ENCODE data around the gene CNGB1.
"Not testable (repeated sequence)": the region's sequence is repeated elsewhere in the genome, so short reads cannot be mapped to it uniquely, and the experiment has no call there.

Gene CNGB1

DNA sequence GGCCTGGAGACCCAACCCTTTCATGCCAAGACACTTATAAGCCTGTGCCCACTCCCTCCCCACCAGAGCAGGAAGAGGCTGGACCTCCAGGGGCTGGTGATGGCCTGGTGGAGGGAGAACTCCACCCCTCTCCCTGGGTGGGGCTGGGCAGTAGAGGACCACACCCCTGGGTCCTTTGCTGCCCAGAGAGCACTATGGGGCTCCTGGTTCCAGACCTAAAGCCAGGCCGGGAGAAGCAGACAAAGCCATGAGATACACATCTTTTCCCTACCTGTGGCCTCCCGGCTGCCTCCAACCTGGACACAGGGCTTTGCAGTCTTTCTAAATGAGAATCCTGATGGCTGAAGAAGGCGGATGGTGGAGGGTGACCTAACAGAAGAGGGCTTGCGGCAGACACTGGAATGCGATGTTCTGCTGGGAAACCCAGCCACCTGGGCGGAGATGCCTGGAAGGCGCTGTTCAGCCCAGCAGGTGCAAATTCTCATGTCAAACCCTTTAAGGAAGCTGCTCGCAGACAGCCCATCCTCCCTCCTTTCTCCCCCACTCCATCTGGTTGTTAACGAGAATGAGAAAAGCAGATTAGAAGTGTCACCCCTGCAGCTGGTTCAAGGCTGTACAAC lies 124.7 kb downstream of the CNGB1 start:
- DNase-seq: no peak
- Mint-ChIP-seq H3K4me3 (no peak overlapping the region), H3K27me3 (no peaks in the 10 kb centered on the region), H3K4me1 (peaks cover 6% of the 10 kb centered on the region), H3K9me3 (no peaks in the 10 kb centered on the region), H3K27ac (no peak overlapping the region)
- no peak for ATAC-seq

DNA sequence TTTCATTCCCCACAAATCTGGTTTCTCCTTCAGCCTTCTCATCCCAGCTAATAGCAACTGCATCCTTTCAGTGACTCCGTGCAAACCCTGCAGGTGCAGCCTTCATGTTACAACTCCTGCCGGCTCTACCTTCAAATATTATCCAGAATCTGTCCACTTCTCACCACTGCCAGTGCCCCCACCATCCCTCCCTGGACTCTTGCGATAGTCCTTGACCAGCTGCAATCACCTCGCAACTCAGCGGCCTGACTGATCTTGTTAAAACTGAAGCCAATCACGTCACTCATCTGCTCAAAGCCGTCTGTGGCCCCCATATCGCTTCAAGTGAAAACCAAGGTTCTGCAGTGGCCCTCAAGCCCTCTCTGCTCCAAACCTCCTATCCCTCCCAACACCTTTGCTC lies 125.8 kb downstream of the CNGB1 start:
- H3K27me3 Mint-ChIP-seq: no peaks in the 10 kb centered on the region
- peak overlapping the region in 1 of 2 donors; percentile 89 for H3K27ac Mint-ChIP-seq
- no peak for DNase-seq
- H3K4me3 Mint-ChIP-seq: no peak overlapping the region
- no peak for ATAC-seq
- no peaks in the 10 kb centered on the region for H3K9me3 Mint-ChIP-seq
- peaks cover 6% of the 10 kb centered on the region for H3K4me1 Mint-ChIP-seq

DNA sequence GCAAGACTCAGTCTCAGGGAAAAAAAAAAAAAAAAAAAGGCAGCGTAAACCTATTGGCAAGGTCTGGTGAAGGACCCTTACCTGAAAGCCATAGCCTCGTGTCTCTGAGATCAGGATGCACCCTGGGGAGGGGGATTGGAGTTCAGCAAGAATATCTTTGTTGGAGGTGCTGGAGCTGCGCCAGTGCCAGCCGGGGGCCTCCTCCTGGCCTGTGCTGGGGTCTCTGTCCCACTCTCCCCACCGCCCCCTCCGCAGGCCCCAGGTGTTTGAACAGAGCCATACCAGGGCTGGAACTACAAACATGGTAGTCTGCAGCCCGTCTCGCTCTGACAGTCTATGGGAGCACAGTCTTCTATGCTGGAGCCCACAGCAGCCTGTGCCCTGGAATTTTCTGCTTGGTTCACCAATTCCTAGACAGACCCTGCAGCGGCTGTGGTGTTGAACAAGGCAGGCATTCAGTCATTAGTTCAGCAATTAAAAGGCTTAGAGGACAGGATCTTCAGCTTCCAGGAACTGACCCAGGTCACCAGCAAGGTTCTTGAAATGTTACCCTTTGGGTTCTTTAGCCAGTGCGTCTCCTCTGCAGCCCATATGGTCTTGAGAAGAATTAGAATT lies 126.4 kb downstream of the CNGB1 start:
- Mint-ChIP-seq H3K4me1 (peaks cover 6% of the 10 kb centered on the region), H3K27me3 (no peaks in the 10 kb centered on the region), H3K27ac (no peak overlapping the region), H3K9me3 (no peaks in the 10 kb centered on the region), H3K4me3 (no peak overlapping the region)
- no peak for ATAC-seq
- no peak for DNase-seq

DNA sequence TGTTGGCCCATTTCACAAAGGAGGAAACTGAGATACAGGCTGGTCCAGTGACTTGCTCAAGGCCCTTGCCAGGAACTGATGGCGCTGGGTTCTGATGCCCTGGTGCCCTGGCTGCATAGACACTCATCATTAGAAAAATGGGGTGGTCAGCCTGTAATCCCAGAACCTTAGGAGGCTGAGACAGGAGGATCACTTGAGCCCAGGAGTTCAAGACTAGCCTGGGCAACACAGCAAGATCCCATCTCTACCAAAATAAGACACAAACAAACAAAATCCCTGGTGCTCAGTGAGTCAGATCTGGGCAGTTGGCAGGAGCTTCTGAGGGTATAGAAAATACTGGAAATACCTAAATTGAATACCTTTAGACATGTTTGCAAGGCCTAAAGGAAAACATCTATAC lies 127.5 kb downstream of the CNGB1 start:
- H3K9me3 Mint-ChIP-seq: no peaks in the 10 kb centered on the region
- ATAC-seq (no peak), DNase-seq (no peak)
- H3K27me3 Mint-ChIP-seq: no peaks in the 10 kb centered on the region
- H3K4me1 Mint-ChIP-seq: peaks cover 6% of the 10 kb centered on the region
- H3K27ac Mint-ChIP-seq: peak overlapping the region in 1 of 2 donors; percentile 52
- no peak overlapping the region for H3K4me3 Mint-ChIP-seq

DNA sequence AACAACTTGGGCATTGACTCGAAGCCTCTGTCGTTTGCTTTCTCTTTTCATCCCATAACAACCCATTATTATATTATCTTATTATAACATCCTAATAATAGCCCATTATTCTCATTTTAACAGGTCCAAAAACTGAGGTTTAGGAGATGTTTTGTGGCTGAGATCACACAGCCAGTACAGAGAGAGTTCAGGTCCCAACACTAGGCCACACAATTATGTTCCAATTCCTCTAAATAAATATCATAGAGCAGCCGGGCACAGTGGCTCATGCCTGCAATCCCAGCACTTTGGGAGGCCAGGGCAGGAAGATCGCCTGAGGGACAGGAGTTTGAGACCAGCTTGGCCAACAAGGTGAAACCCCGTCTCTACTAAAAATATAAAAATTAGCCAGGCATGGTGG lies 128.3 kb downstream of the CNGB1 start:
- DNase-seq (no peak), ATAC-seq (no peak)
- H3K27ac Mint-ChIP-seq: no peak overlapping the region
- no peaks in the 10 kb centered on the region for H3K9me3 Mint-ChIP-seq
- no peaks in the 10 kb centered on the region for H3K27me3 Mint-ChIP-seq
- H3K4me1 Mint-ChIP-seq: peaks cover 6% of the 10 kb centered on the region
- no peak overlapping the region for H3K4me3 Mint-ChIP-seq

DNA sequence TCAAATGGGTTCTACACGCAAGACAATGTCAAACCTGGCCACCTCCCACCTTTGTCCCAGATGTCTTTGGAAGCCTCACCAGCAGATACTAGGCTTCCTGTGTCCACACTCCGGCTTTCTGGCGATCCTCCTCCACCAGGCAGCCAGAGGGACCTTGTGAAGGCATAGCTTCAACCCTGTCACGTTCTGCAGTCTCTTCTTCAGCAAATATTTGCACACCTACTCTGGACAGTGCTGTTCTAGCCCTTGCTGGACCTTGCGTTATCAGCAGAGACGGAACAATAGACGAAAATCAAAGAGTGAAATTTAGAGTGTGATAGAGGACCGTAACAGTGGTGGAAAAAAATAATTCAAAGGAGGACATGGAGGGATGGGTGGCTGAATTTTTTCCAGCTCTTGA lies 130.1 kb downstream of the CNGB1 start:
- no peak for ATAC-seq
- no peak for DNase-seq
- H3K4me1 Mint-ChIP-seq: peaks cover 6% of the 10 kb centered on the region
- H3K4me3 Mint-ChIP-seq: no peak overlapping the region
- no peaks in the 10 kb centered on the region for H3K9me3 Mint-ChIP-seq
- H3K27me3 Mint-ChIP-seq: no peaks in the 10 kb centered on the region
- H3K27ac Mint-ChIP-seq: no peak overlapping the region

DNA sequence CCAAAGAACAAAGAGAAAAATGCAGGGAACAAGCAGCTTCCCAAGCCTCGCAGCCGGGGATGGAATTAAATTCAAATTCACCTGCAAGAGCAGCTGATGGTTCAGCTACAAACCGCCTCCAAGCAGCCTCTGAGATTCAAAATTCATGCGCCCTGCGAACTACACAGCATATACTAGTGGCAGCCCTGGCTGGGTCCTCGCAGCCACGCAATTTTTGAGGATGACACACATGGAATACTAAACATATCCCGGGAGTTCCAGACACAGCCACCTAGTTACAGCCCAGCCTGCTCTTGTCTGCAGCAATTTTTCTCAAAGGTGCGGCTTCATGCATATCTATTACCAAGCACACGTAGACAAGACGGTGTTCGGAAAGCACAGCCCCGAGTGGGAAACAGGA lies 132.8 kb downstream of the CNGB1 start:
- H3K4me1 Mint-ChIP-seq: no peaks in the 10 kb centered on the region
- ATAC-seq: no peak
- H3K27ac Mint-ChIP-seq: no peak overlapping the region
- H3K9me3 Mint-ChIP-seq: no peaks in the 10 kb centered on the region
- no peak overlapping the region for H3K4me3 Mint-ChIP-seq
- DNase-seq: no peak
- no peaks in the 10 kb centered on the region for H3K27me3 Mint-ChIP-seq

DNA sequence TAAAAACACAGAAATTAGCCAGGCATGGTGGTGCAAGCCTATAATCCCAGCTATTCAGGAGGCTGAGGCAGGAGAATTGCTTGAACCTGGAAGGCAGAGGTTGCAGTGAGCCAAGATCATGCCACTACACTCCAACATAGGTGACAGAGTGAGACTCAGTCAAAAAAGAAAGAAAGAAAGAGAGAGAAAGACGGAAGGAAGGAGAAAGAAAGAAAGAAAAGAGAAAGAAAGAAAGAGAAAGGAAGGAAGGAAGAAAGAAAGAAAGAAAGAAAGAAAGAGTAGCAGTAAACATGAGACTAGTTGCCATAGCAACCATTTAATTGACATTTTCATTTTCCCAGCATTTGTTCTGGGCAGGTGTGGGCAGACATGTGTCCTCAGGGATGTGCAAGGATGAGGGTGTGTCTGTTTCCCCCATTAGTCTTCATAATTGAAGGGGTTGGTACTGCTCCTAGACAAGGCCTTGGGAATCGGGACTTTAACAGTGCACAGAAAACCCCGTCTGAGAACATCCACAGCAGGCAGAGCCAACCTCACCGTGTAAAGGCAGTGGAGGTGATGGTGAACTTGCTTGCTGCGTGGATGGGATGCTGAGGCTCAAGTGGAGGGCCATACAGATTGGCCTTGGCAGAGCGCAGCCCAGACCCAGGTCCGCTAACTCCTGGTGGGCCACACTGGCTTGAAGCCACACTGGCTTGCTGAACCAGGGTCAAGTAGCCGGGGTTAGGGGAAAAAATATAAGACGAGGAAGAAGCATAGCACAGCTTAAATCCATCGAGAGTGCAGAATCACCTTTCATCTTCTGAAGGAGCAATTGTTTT lies 133.4 kb downstream of the CNGB1 start:
- Mint-ChIP-seq H3K4me3 (no peak overlapping the region), H3K4me1 (no peaks in the 10 kb centered on the region), H3K9me3 (no peaks in the 10 kb centered on the region), H3K27ac (peak overlapping the region; percentile 15 to 45), H3K27me3 (no peaks in the 10 kb centered on the region)
- ATAC-seq (no peak), DNase-seq (no peak)

DNA sequence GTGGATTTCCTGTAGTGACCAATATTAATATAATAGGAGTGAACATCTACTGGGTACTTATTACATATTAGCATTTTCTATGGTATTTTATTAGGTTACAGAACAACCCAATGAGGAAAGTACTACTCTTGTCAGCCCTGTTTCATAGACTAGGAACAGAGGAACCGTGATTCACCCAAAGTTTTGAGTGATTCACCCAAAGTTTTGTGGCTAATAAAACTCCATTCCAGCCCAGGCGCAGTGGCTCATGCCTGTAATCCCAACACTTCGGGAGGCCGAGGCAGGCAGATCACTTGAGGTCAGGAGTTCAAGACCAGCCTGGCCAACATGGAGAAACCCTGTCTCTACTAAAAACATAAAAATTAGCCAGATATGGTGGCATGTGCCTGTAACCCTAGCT lies 135.5 kb downstream of the CNGB1 start:
- not testable (repeated sequence) for H3K9me3 Mint-ChIP-seq, H3K4me1 Mint-ChIP-seq, H3K27me3 Mint-ChIP-seq, H3K4me3 Mint-ChIP-seq, ATAC-seq, DNase-seq, H3K27ac Mint-ChIP-seq

DNA sequence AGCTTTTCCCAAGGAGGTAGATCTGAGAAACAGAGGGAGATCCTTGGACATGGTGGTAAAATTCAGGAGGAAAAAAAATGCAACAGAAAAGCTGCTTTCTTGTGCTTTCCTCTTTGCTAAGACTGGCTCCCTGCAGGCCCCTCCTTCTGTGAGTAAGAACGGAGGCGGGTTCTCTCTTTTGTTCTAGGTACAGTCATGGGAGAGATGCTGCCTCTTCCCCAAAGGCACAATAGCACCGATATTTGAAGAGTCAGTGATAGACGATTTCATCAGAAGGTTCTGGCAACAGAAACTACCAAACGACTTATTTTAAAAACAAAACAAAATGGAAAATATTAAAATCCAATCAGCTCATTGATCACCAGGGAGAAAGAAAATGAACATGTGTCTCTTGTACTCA lies 136.0 kb downstream of the CNGB1 start:
- Mint-ChIP-seq H3K27me3 (no peaks in the 10 kb centered on the region), H3K4me1 (no peaks in the 10 kb centered on the region), H3K9me3 (no peaks in the 10 kb centered on the region), H3K27ac (no peak overlapping the region), H3K4me3 (no peak overlapping the region)
- no peak for ATAC-seq
- no peak for DNase-seq

All from stimulated activated naive CD8-positive, alpha-beta T cell treated with anti-CD3 and anti-CD28 coated beads, Interleukin-15, amount 100 ng/mL, for 72 hours (primary cell).